Measurements from ENCODE around the gene TBATA.

Gene TBATA, protein sequence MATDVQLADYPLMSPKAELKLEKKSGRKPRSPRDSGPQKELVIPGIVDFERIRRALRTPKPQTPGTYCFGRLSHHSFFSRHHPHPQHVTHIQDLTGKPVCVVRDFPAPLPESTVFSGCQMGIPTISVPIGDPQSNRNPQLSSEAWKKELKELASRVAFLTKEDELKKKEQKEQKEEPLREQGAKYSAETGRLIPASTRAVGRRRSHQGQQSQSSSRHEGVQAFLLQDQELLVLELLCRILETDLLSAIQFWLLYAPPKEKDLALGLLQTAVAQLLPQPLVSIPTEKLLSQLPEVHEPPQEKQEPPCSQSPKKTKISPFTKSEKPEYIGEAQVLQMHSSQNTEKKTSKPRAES

DNA sequence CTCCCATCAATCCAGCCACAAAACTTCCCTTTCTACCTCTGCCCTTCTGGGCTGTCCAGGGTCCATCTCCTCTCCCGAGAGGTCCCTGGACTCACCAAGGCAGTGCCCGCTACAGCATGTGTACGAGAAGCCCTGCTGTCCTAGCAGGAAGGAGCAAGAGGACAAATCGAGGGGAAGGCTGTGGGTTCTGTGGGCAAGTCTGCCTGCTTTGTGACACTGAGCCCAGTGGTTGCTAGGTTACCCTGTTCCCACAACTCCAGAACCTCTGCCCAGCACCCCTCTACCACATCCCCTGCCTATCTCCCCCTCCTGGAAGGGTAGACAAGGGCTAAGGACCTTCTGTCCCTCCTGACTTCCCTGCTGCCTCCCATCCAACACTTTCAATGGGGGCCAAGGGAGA, at the start of gene TBATA:
TSS of gene TBATA (minus strand) at position 188 of the 400 bp plus-strand sequence. CDS start 1,998 bp downstream, outside the sequence.
- no peak for DNase-seq (ENCODE audit: low read depth)
- TF ChIP-seq, protein P1, sequence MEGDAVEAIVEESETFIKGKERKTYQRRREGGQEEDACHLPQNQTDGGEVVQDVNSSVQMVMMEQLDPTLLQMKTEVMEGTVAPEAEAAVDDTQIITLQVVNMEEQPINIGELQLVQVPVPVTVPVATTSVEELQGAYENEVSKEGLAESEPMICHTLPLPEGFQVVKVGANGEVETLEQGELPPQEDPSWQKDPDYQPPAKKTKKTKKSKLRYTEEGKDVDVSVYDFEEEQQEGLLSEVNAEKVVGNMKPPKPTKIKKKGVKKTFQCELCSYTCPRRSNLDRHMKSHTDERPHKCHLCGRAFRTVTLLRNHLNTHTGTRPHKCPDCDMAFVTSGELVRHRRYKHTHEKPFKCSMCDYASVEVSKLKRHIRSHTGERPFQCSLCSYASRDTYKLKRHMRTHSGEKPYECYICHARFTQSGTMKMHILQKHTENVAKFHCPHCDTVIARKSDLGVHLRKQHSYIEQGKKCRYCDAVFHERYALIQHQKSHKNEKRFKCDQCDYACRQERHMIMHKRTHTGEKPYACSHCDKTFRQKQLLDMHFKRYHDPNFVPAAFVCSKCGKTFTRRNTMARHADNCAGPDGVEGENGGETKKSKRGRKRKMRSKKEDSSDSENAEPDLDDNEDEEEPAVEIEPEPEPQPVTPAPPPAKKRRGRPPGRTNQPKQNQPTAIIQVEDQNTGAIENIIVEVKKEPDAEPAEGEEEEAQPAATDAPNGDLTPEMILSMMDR (IDR thresholded peaks at IDR 0.05; ENCODE audit: control insufficient read depth, insufficient read depth, low read depth, low read length, missing control alignments): no peak

DNA sequence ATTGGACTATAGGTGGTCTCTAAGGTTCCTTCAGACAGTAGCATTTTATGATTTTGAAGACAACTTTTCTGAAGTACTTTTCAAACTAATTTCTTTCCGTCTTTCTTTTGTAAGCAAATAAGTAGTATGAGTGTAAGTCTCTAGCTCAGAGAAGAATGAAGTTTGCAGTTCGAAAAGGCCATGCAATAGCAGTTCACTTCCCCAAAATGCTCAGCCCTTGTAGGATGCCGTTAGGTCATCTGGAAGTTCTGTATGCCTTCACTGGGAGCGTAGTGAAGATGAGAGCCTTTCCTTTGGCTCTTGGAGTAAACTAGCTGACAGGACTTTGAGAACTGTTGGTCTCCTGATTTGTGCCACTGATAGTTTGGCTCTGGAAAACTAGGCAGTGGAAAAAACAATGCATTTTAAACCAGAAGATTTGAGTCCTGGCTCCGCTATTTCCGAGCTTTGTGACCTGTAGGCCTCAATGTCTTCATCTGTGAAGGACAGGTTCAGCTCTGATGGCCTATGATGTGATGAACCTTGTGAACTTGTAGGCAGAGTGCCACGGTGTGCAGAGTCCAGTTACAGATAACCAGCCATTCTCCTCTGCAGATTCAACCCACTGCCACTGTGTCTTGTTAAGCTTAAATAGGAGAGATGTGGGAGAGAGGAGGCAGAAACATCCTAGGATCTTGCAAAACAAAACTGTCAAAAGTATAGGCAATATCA, 49.4 kb upstream of the TBATA start:
- H3K4me3 ChIP-seq (ENCODE audit: control insufficient read depth, low read depth, low read length): no peak overlapping the region
- DNase-seq (ENCODE audit: low read depth): no peak
- TF ChIP-seq, protein P1 (IDR thresholded peaks at IDR 0.05; ENCODE audit: control insufficient read depth, insufficient read depth, low read depth, low read length, missing control alignments): no peak

More for the DNA sequence above, at the start of gene TBATA:
- no peak within 1 kb of the TSS for H3K4me3 ChIP-seq (ENCODE audit: control insufficient read depth, low read depth, low read length)

DNA sequence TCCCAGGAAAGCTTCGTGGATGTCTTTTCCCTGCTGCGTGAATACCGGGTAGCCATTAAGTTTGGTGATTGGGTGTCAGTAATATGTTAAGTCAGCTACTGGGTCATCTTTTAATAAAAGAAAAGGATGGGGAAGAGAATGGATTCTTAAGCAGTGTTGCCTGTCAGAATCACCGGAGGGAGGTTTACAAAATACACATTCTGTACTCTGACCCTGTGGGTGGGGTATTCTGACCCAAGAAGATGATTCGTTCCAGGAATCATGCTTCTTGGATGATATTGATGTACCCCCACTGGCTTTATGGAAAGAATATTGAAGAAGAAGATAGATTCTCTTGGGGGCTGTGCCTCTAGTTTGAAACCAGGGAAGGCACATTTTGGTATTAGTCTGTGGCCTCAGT, 48.8 kb upstream of the TBATA start:
- H3K4me3 ChIP-seq (ENCODE audit: control insufficient read depth, low read depth, low read length): no peak overlapping the region
- DNase-seq (ENCODE audit: low read depth): no peak
- TF ChIP-seq, protein P1 (IDR thresholded peaks at IDR 0.05; ENCODE audit: control insufficient read depth, insufficient read depth, low read depth, low read length, missing control alignments): no peak

DNA sequence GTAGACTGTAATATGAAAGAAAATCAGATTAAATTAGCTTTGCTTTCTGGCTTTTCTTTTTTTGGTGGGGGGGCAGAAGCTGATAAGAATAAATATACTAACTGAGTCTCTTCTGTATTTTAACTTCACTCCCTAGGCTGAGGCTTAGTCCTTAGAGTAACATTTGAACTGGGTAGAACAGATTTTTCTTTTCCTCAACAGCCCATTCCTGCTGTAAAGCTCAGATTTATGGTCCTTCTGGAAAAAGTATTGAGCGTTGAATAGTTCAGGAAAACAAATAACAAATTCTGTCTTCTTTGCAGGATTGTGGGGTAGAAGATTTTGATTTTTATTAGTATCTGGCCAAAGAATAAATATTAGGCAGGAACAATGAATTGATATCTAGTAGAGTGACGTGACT, 48.4 kb upstream of the TBATA start:
- DNase-seq (ENCODE audit: low read depth): no peak
- H3K4me3 ChIP-seq (ENCODE audit: control insufficient read depth, low read depth, low read length): no peak overlapping the region
- TF ChIP-seq, protein P1 (IDR thresholded peaks at IDR 0.05; ENCODE audit: control insufficient read depth, insufficient read depth, low read depth, low read length, missing control alignments): no peak

DNA sequence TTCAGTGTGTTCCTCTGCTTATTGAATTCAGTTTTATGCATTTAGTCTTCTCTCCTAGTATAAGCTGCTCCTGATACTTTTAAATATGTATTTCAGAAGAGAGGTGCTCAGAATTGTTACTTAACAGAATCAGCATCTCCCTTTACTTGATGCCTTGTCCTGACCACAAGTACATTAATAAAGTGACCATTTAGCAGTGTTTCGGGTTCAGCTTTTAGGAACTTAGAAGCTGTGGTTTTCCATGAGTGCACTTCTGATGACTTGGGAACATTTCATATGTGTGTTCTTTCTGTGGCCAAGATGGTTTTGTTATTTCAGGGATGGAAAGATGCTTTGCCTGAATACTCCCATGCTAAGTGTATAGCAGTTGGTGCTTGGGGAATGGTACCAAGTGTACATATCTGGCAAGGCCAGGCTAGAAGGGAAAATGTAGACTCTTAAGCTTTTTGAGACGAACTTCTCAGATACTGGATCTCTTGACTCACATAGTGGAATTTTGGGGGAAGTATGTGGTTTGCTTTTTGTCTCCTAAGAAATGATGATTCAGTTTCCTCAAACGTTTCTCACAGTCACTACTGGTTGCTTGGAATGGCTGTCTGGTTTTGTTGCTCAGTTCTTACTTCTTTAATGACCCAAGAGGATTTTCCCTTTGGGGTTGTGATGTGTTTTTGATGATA, 47.8 kb upstream of the TBATA start:
- peak; percentile 79 for DNase-seq (ENCODE audit: low read depth)
- TF ChIP-seq, protein P1 (IDR thresholded peaks at IDR 0.05; ENCODE audit: control insufficient read depth, insufficient read depth, low read depth, low read length, missing control alignments): no peak
- no peak overlapping the region for H3K4me3 ChIP-seq (ENCODE audit: control insufficient read depth, low read depth, low read length)

DNA sequence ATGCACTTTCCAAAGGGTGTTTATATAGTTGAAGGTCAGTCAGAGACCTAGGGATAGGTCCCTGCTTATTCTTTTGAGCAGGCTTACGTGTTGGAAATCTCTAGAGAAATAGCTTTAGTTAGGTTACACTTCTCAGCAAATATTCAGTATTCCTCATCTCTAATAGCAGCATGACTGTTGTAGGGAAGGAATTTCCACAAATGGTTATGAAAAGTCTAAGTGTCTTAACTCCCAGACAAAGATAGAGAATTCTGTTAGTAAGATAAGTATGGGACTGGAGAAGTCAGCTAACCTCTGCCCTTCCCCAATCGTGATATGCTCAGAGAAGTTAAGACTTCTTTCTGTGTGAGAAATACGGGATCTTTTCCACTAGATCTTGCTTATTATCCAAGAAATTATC, 47.0 kb upstream of the TBATA start:
- TF ChIP-seq, protein P1 (IDR thresholded peaks at IDR 0.05; ENCODE audit: control insufficient read depth, insufficient read depth, low read depth, low read length, missing control alignments): no peak
- H3K4me3 ChIP-seq (ENCODE audit: control insufficient read depth, low read depth, low read length): no peak overlapping the region
- no peak for DNase-seq (ENCODE audit: low read depth)

All from AG09309 (cell line).